HG03159 (cell line): ENCODE results near the gene PLEKHM2.
"Not testable (repeated sequence)": the region's sequence is repeated elsewhere in the genome, so short reads cannot be mapped to it uniquely, and the experiment has no call there.

Experiments
- ATAC-seq: cut with Tn5 transposase; IDR thresholded peaks from one replicate; pipeline ENCODE4 v1.9.1; 2021; ENCODE audit warnings: mild to moderate bottlenecking, moderate library complexity; ENCODE audit not compliant: unreplicated experiment

Gene PLEKHM2

GRCh38 chr1:15684042-15684461 is at the start of gene PLEKHM2:
TSS of gene PLEKHM2 (plus strand) at chr1:15684320. CDS start at chr1:15684559, 239 bp downstream.
- ATAC-seq, result peak; percentile 59

GRCh38 chr1:15636436-15636835 is 47.7 kb upstream of the PLEKHM2 start:
- ATAC-seq, result no peak

- no peak for ATAC-seq
Measured at GRCh38 chr1:15637826-15638225, 46.3 kb upstream of the PLEKHM2 start.

- no peak for ATAC-seq
Measured at GRCh38 chr1:15639262-15639661, 44.9 kb upstream of the PLEKHM2 start.

- no peak for ATAC-seq
Measured at GRCh38 chr1:15639931-15640330, 44.2 kb upstream of the PLEKHM2 start.

- no peak for ATAC-seq
Measured at GRCh38 chr1:15640667-15641066, 43.5 kb upstream of the PLEKHM2 start.

- no peak for ATAC-seq
Measured at GRCh38 chr1:15649937-15650336, 34.2 kb upstream of the PLEKHM2 start.

- ATAC-seq, result no peak
Measured at GRCh38 chr1:15650433-15650832, 33.7 kb upstream of the PLEKHM2 start.

GRCh38 chr1:15652130-15652529 is 32.0 kb upstream of the PLEKHM2 start:
- ATAC-seq, result not testable (repeated sequence)

- ATAC-seq, result no peak
Measured at GRCh38 chr1:15654091-15654690, 29.9 kb upstream of the PLEKHM2 start.

- ATAC-seq, result no peak
Measured at GRCh38 chr1:15656464-15656863, 27.7 kb upstream of the PLEKHM2 start.

- no peak for ATAC-seq
Measured at GRCh38 chr1:15657021-15657420, 27.1 kb upstream of the PLEKHM2 start.

GRCh38 chr1:15660151-15660550 is 24.0 kb upstream of the PLEKHM2 start:
- ATAC-seq, result no peak

GRCh38 chr1:15662477-15662876 is 21.6 kb upstream of the PLEKHM2 start:
- ATAC-seq, result no peak

- ATAC-seq, result no peak
Measured at GRCh38 chr1:15663925-15664324, 20.2 kb upstream of the PLEKHM2 start.

GRCh38 chr1:15667362-15667761 is 16.8 kb upstream of the PLEKHM2 start:
- ATAC-seq, result no peak

- no peak for ATAC-seq
Measured at GRCh38 chr1:15668089-15668754, 15.9 kb upstream of the PLEKHM2 start.

- ATAC-seq, result no peak
Measured at GRCh38 chr1:15669074-15669473, 15.0 kb upstream of the PLEKHM2 start.

- ATAC-seq, result no peak
Measured at GRCh38 chr1:15669864-15670263, 14.3 kb upstream of the PLEKHM2 start.

GRCh38 chr1:15671430-15671829 is 12.7 kb upstream of the PLEKHM2 start:
- ATAC-seq, result no peak

- ATAC-seq, result no peak
Measured at GRCh38 chr1:15674386-15675159, 9.5 kb upstream of the PLEKHM2 start.

- ATAC-seq, result no peak
Measured at GRCh38 chr1:15676010-15676409, 8.1 kb upstream of the PLEKHM2 start.
